ENCODE measurements around the gene GRN. TPM values are rescaled to one million over a fixed set of nuclear protein-coding genes. Genes with fewer than 3 reads are reported as not detected.

The GRN gene
- polyA plus RNA-seq, 1 donor = 469 TPM

DNA sequence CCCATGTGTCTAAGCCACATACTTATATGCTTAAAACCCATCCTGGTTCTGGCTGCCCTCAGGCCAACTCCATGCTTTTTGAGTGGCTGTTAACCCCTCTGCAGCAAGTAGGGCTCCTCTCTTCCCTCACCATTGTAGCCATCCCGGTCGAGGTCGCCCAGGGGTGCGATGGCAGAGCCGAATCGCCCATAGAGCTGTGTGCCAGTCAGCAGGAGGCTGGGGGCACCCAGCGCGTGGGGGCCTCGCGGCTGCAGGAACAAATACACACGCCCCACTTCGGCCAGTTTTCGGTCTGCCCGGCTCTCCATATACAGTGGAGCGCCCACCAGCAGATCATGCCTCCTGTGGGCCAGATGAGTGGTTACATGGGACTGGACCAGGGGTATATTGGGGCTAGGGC lies 38.3 kb downstream of the GRN start:
- no peaks in the 10 kb centered on the region for H3K36me3 ChIP-seq (ENCODE audit: control insufficient read depth, insufficient read depth, low read length)
- no peak for DNase-seq
- H3K4me3 ChIP-seq (ENCODE audit: low read length) = no peak overlapping the region
- H3K27ac ChIP-seq (ENCODE audit: low read length) = no peak overlapping the region
- H3K4me1 ChIP-seq (ENCODE audit: control insufficient read depth, insufficient read depth, low read length) = peaks cover 13% of the 10 kb centered on the region
- H3K27me3 ChIP-seq (ENCODE audit: control insufficient read depth, insufficient read depth, low read length) = peaks cover 59% of the 10 kb centered on the region
- peaks cover 7% of the 10 kb centered on the region for H3K9me3 ChIP-seq (ENCODE audit: control insufficient read depth, low read depth, low read length)
- WGBS (ENCODE audit: insufficient coverage, low lambda C conversion rate) = no CpG with 5 or more reads among the region's 15 CpGs

DNA sequence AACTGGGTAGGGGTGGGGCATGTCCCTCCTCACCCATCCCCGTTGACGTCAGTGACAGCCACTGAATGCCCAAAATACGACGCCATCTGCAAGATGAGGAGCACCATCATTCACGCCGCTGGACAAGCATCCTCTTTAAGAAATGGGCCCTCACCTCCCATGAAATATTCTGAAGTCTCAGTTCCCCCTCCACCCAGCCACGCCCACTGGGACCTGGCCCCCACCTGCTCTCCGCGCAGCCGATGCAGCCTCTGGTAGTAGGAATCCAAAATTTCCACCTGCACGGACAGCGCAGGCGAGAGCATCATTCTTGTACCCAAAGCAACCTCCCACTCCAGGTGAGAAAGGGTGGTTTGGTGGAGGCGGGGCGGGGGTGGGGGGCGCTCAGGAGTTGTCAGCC lies 38.8 kb downstream of the GRN start:
- no peaks in the 10 kb centered on the region for H3K36me3 ChIP-seq (ENCODE audit: control insufficient read depth, insufficient read depth, low read length)
- H3K4me1 ChIP-seq (ENCODE audit: control insufficient read depth, insufficient read depth, low read length) = peaks cover 13% of the 10 kb centered on the region

GRCh38 chr17:44384281-44384822 lies 39.2 kb downstream of the GRN start:
- no peak overlapping the region for H3K27ac ChIP-seq (ENCODE audit: low read length)
- no CpG with 5 or more reads among the region's 29 CpGs for WGBS (ENCODE audit: insufficient coverage, low lambda C conversion rate)
- H3K27me3 ChIP-seq (ENCODE audit: control insufficient read depth, insufficient read depth, low read length) = peaks cover 56% of the 10 kb centered on the region
- H3K4me3 ChIP-seq (ENCODE audit: low read length) = peak overlapping the region; percentile 43
- no peaks in the 10 kb centered on the region for H3K36me3 ChIP-seq (ENCODE audit: control insufficient read depth, insufficient read depth, low read length)
- H3K9me3 ChIP-seq (ENCODE audit: control insufficient read depth, low read depth, low read length) = peaks cover 7% of the 10 kb centered on the region
- no peak for DNase-seq
- peaks cover 13% of the 10 kb centered on the region for H3K4me1 ChIP-seq (ENCODE audit: control insufficient read depth, insufficient read depth, low read length)

More for the DNA sequence above, 38.8 kb downstream of the GRN start:
- Histone ChIP-seq H3K27me3 (ENCODE audit: control insufficient read depth, insufficient read depth, low read length) (peaks cover 56% of the 10 kb centered on the region), H3K9me3 (ENCODE audit: control insufficient read depth, low read depth, low read length) (peaks cover 7% of the 10 kb centered on the region), H3K4me3 (ENCODE audit: low read length) (no peak overlapping the region), H3K27ac (ENCODE audit: low read length) (no peak overlapping the region)
- WGBS (ENCODE audit: insufficient coverage, low lambda C conversion rate) = no CpG with 5 or more reads among the region's 16 CpGs
- DNase-seq = no peak

GRCh38 chr17:44384823-44385286 lies 39.8 kb downstream of the GRN start:
- peaks cover 13% of the 10 kb centered on the region for H3K4me1 ChIP-seq (ENCODE audit: control insufficient read depth, insufficient read depth, low read length)
- DNase-seq = no peak
- H3K9me3 ChIP-seq (ENCODE audit: control insufficient read depth, low read depth, low read length) = peaks cover 7% of the 10 kb centered on the region

DNA sequence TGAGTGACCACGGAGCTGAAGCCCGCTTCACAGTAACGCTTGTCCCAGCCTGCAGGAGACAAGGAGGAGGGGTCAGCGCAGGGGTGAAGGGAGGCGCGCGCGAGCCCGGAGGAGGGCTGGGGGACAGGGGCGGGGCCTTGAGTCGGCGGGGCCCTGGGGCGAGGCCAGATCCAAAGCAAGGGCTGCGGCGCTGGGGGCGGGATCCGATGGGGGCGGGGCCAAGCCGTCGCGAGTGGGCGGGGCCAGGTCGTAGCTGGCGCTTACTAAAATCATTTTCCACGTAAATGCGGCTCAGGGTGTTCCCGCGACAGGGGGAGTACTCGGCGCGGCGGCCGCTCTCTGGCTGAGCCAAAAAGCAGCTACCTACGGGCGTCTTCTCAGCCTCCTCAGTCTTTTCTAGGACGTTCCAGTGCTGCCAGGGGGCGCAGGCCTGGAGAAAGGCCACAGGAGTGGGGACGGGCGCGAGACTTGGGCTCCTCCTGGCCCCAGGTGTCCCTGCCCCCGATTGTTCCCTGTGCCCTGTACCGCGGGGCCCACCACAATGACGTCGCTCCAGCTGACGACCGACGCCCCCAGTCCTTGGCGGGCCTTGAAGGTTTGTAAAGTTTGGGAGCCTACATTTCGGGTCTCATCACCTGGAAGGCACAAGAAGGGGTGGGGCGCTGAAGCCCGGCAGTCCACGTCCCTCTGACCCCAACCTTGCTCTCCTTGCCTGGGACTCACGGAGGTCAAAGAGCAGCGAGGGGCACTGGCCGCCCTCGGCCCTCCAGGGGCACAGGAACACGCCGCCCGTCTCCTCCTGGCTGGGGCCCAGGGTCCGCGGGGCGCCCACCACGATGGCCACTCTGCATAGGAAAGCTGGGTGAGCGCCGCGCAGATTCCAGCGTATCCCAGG lies 40.4 kb downstream of the GRN start:
- peak; percentile 70 to 77 for DNase-seq
- WGBS (ENCODE audit: insufficient coverage, low lambda C conversion rate) = no CpG with 5 or more reads among the region's 68 CpGs
- Histone ChIP-seq H3K27me3 (ENCODE audit: control insufficient read depth, insufficient read depth, low read length) (peaks cover 55% of the 10 kb centered on the region), H3K36me3 (ENCODE audit: control insufficient read depth, insufficient read depth, low read length) (no peaks in the 10 kb centered on the region), H3K9me3 (ENCODE audit: control insufficient read depth, low read depth, low read length) (peaks cover 7% of the 10 kb centered on the region), H3K4me1 (ENCODE audit: control insufficient read depth, insufficient read depth, low read length) (peaks cover 13% of the 10 kb centered on the region), H3K27ac (ENCODE audit: low read length) (no peak overlapping the region), H3K4me3 (ENCODE audit: low read length) (peak overlapping the region; percentile 43)

More at GRCh38 chr17:44384823-44385286, 39.8 kb downstream of the GRN start:
- Histone ChIP-seq H3K4me3 (ENCODE audit: low read length) (peak overlapping the region; percentile 43), H3K27me3 (ENCODE audit: control insufficient read depth, insufficient read depth, low read length) (peaks cover 56% of the 10 kb centered on the region), H3K36me3 (ENCODE audit: control insufficient read depth, insufficient read depth, low read length) (no peaks in the 10 kb centered on the region), H3K27ac (ENCODE audit: low read length) (no peak overlapping the region)
- WGBS (ENCODE audit: insufficient coverage, low lambda C conversion rate) = no CpG with 5 or more reads among the region's 26 CpGs

DNA sequence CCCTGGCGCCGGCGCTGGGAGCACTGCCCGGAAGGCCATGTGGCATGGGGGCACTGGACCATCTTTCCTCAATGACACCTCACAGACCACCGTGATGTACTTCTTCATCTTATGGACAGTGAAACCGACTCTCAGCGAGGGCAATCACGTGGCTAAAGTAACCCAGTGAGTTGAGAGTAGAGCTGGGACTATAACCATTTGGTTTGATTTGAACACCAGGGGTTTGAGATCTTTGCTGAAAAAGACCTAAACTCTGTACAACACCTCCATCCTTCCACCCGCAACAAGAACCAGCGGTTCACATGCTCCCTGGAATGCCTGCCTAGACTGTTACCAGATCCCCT lies 41.1 kb downstream of the GRN start:
- Histone ChIP-seq H3K4me1 (ENCODE audit: control insufficient read depth, insufficient read depth, low read length) (peaks cover 13% of the 10 kb centered on the region), H3K4me3 (ENCODE audit: low read length) (no peak overlapping the region), H3K27me3 (ENCODE audit: control insufficient read depth, insufficient read depth, low read length) (peaks cover 50% of the 10 kb centered on the region), H3K27ac (ENCODE audit: low read length) (no peak overlapping the region), H3K36me3 (ENCODE audit: control insufficient read depth, insufficient read depth, low read length) (no peaks in the 10 kb centered on the region), H3K9me3 (ENCODE audit: control insufficient read depth, low read depth, low read length) (peaks cover 7% of the 10 kb centered on the region)
- WGBS (ENCODE audit: insufficient coverage, low lambda C conversion rate) = no CpG with 5 or more reads among the region's 10 CpGs
- no peak for DNase-seq

GRCh38 chr17:44387804-44388203 lies 42.7 kb downstream of the GRN start:
- no CpG with 5 or more reads among the region's 2 CpGs for WGBS (ENCODE audit: insufficient coverage, low lambda C conversion rate)
- no peaks in the 10 kb centered on the region for H3K36me3 ChIP-seq (ENCODE audit: control insufficient read depth, insufficient read depth, low read length)

GRCh38 chr17:44389281-44389680 lies 44.2 kb downstream of the GRN start, which contains the start of gene ITGA2B:
Gene ITGA2B, minus strand, starts transcription at chr17:44389649. Its CDS starts 176 bp downstream, at chr17:44389473.
- WGBS (ENCODE audit: insufficient coverage, low lambda C conversion rate) = no CpG with 5 or more reads among the region's 1 CpG
- DNase-seq = no peak
- Histone ChIP-seq H3K9me3 (ENCODE audit: control insufficient read depth, low read depth, low read length) (peaks cover 7% of the 10 kb centered on the region), H3K27me3 (ENCODE audit: control insufficient read depth, insufficient read depth, low read length) (peaks cover 28% of the 10 kb centered on the region), H3K4me1 (ENCODE audit: control insufficient read depth, insufficient read depth, low read length) (peaks cover 13% of the 10 kb centered on the region), H3K4me3 (ENCODE audit: low read length) (no peak within 1 kb of the TSS), H3K27ac (ENCODE audit: low read length) (no peak within 1 kb of the TSS), H3K36me3 (ENCODE audit: control insufficient read depth, insufficient read depth, low read length) (no peaks in the 10 kb centered on the region)

More at GRCh38 chr17:44387804-44388203, 42.7 kb downstream of the GRN start:
- Histone ChIP-seq H3K4me1 (ENCODE audit: control insufficient read depth, insufficient read depth, low read length) (peaks cover 13% of the 10 kb centered on the region), H3K9me3 (ENCODE audit: control insufficient read depth, low read depth, low read length) (peaks cover 7% of the 10 kb centered on the region), H3K4me3 (ENCODE audit: low read length) (no peak overlapping the region), H3K27ac (ENCODE audit: low read length) (no peak overlapping the region), H3K27me3 (ENCODE audit: control insufficient read depth, insufficient read depth, low read length) (peaks cover 43% of the 10 kb centered on the region)
- DNase-seq = no peak

DNA sequence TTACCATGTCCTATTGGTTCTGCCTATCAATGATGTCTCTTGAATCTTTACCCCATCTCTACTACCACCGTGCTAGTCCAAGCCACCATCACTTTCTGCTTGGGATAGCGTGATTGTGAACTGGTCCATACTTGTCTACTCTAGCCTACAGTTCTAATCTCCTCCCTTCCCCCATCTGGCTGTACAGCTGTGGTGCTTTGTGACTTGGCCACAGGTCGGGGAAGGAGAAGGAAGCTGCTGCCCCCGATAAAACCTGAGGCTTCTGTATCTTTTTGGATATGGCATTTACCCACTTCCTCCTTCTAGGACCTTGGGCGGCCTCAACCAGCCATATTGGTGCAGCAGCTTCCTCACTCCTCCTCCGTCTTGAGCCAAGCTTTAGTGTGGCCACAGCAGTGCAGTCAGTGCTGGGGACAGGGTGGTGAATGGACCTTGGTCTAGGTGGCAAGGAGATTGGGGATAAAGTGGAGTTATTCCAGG lies 44.7 kb downstream of the GRN start:
- Histone ChIP-seq H3K9me3 (ENCODE audit: control insufficient read depth, low read depth, low read length) (peaks cover 4% of the 10 kb centered on the region), H3K27ac (ENCODE audit: low read length) (no peak overlapping the region), H3K36me3 (ENCODE audit: control insufficient read depth, insufficient read depth, low read length) (no peaks in the 10 kb centered on the region), H3K4me1 (ENCODE audit: control insufficient read depth, insufficient read depth, low read length) (peaks cover 10% of the 10 kb centered on the region), H3K4me3 (ENCODE audit: low read length) (no peak overlapping the region), H3K27me3 (ENCODE audit: control insufficient read depth, insufficient read depth, low read length) (peaks cover 23% of the 10 kb centered on the region)
- no peak for DNase-seq
- WGBS (ENCODE audit: insufficient coverage, low lambda C conversion rate) = 83% methylated on average over 1 of the region's 6 CpGs

DNA sequence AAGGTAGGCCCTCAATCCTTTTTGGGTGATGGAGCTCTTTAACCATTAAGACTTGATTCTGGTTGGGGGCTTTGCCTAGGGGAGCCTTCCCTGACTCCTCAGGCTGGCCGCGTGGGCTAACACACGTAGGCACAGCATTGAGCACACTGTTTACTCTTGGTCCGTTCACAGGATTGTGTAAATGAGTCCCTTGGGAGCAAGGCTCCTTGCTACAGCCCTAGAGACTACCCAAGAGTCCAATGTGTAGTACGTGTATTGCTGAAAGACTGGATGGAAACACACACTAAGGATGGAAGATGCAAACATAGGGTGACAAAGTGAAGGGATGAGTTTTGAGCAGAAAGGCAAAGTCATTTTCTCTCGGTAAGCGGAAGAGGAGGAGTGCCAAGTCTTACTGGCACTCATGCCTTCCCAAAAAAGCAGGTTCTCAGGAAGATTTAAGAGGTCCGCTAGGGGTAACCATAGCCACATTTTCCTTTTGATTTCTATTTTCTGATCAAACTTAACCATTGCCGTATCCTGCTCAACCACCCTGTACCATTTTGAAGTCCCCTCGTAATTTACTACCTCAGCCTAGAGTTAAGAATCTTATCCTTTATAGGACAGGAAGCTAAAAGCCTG lies 45.3 kb downstream of the GRN start:
- Histone ChIP-seq H3K9me3 (ENCODE audit: control insufficient read depth, low read depth, low read length) (peaks cover 4% of the 10 kb centered on the region), H3K4me3 (ENCODE audit: low read length) (no peak overlapping the region), H3K27ac (ENCODE audit: low read length) (no peak overlapping the region), H3K4me1 (ENCODE audit: control insufficient read depth, insufficient read depth, low read length) (peaks cover 7% of the 10 kb centered on the region), H3K27me3 (ENCODE audit: control insufficient read depth, insufficient read depth, low read length) (peaks cover 17% of the 10 kb centered on the region), H3K36me3 (ENCODE audit: control insufficient read depth, insufficient read depth, low read length) (no peaks in the 10 kb centered on the region)
- 81% methylated on average over 4 of the region's 10 CpGs for WGBS (ENCODE audit: insufficient coverage, low lambda C conversion rate)
- no peak for DNase-seq

Measured in large intestine (tissue), 3 donors.